ENCODE measurements around the gene TADA2A. TPM values are rescaled to one million over a fixed set of nuclear protein-coding genes. Genes with fewer than 3 reads are reported as not detected.

The TADA2A gene
- polyA plus RNA-seq, 2 of the 4 experiments (the other 2 are of a cell fraction): 9.9 to 27.1 TPM

GRCh38 chr17:37465069-37465616, 58.5 kb downstream of the TADA2A start (continued):
- TF ChIP-seq CTCF (IDR thresholded peaks at IDR 0.05): no peak

GRCh38 chr17:37466471-37466870, 59.8 kb downstream of the TADA2A start:
- DNase-seq (ENCODE audit: low read depth in 1 of 2, low spot score in 1 of 2) (no peak), FAIRE-seq (no peak), ATAC-seq (no peak)
- ChIA-PET CTCF (interaction anchor here (0.7 to 2.0 kb wide), 5 partner anchors 16 to 93 kb away, joined by 3 to 7 read pairs (median 3); no protein-coding TSS in a partner anchor), POLR2A (no interaction called here)
- H3K27ac ChIP-seq: no peak overlapping the region
- H3K9me3 ChIP-seq: no peaks in the 10 kb centered on the region
- no peaks in the 10 kb centered on the region for H3K4me1 ChIP-seq
- TF ChIP-seq USF2 (IDR thresholded peaks at IDR 0.05) (no peak), ZFP36 (IDR thresholded peaks at IDR 0.05; ENCODE audit: borderline replicate concordance, partially characterized antibody) (no peak), POLR2A (IDR thresholded peaks at IDR 0.05; ENCODE audit: low read length) (no peak), JUN (IDR thresholded peaks at IDR 0.05) (no peak), RCOR1 (IDR thresholded peaks at IDR 0.05; ENCODE audit: low read depth, low read length) (no peak), NFE2L2 (conservative IDR thresholded peaks at IDR 0.05; ENCODE audit: low read length) (no peak)
- no peak overlapping the region for H3K4me3 ChIP-seq
- H3K4me2 ChIP-seq: no peak overlapping the region
- WGBS (ENCODE audit: missing lambda C conversion rate): 55% methylated on average over 1 of the region's 1 CpG

- POLR2A ChIA-PET: no interaction called here
- no peak for FAIRE-seq
- Histone ChIP-seq H3K4me3 (no peak overlapping the region), H3K27ac (no peak overlapping the region), H3K4me1 (no peaks in the 10 kb centered on the region), H3K4me2 (no peak overlapping the region), H3K9me3 (no peaks in the 10 kb centered on the region)
- DNase-seq (ENCODE audit: low read depth in 1 of 2, low spot score in 1 of 2): no peak
- CTCF ChIA-PET: interaction anchor here (0.8 to 1.6 kb wide), 3 partner anchors 12 to 47 kb away, joined by 3 to 4 read pairs (median 3); no protein-coding TSS in a partner anchor
- ATAC-seq: no peak
- TF ChIP-seq NFE2L2 (conservative IDR thresholded peaks at IDR 0.05; ENCODE audit: low read length): no peak
- TF ChIP-seq GATA3 (IDR thresholded peaks at IDR 0.05; ENCODE audit: borderline replicate concordance): no peak
- no peak for TF ChIP-seq CBX8 (IDR thresholded peaks at IDR 0.05)
- TF ChIP-seq RAD21 (conservative IDR thresholded peaks at IDR 0.05 in 1 of 2, IDR thresholded peaks at IDR 0.05 in 1 of 2): no peak
- no peak for TF ChIP-seq FOSB (CRISPR knock-in tag; IDR thresholded peaks at IDR 0.05)
- TF ChIP-seq TFCP2L1 (CRISPR knock-in tag; IDR thresholded peaks at IDR 0.05): no peak
- TF ChIP-seq CTCF (IDR thresholded peaks at IDR 0.05): no peak
- no peak for TF ChIP-seq RNF2 (IDR thresholded peaks at IDR 0.05; ENCODE audit: borderline replicate concordance, low read depth)
- TF ChIP-seq KDM1A (IDR thresholded peaks at IDR 0.05; ENCODE audit: low read depth): no peak
- TF ChIP-seq ZSCAN20 (CRISPR knock-in tag; IDR thresholded peaks at IDR 0.05): no peak
- WGBS (ENCODE audit: missing lambda C conversion rate): 95% methylated on average over 7 of the region's 7 CpGs
These were observed 63.5 kb downstream of the TADA2A start for GRCh38 chr17:37470181-37470580.

GRCh38 chr17:37475731-37476420, 69.2 kb downstream of the TADA2A start:
- CTCF ChIA-PET: interaction anchor here (1.0 kb wide), 1 partner anchor 95 kb away, joined by 3 read pairs; no protein-coding TSS in a partner anchor
- Histone ChIP-seq H3K27ac (peak overlapping the region in 1 of 2 experiments; percentile 29; a peak in 2 of 6 replicates), H3K4me3 (no peak overlapping the region), H3K9me3 (no peaks in the 10 kb centered on the region), H3K4me1 (peaks cover 14% of the 10 kb centered on the region), H3K4me2 (peak overlapping the region; percentile 19; the same call in 1 of the 3 replicates)
- FAIRE-seq (no peak), ATAC-seq (no peak; a peak in 1 of 6 replicates), DNase-seq (ENCODE audit: low read depth in 1 of 2, low spot score in 1 of 2) (no peak)
- TF ChIP-seq JUNB (IDR thresholded peaks at IDR 0.05) (no peak), RFX5 (IDR thresholded peaks at IDR 0.05) (no peak), SMC3 (IDR thresholded peaks at IDR 0.05) (no peak), RARB (CRISPR knock-in tag; IDR thresholded peaks at IDR 0.05) (no peak), CTCF (IDR thresholded peaks at IDR 0.05) (no peak), HOXB13 (CRISPR knock-in tag; IDR thresholded peaks at IDR 0.05; ENCODE audit: low read depth) (no peak), ZC3H11A (IDR thresholded peaks at IDR 0.05) (no peak), GATA3 (IDR thresholded peaks at IDR 0.05; ENCODE audit: borderline replicate concordance) (no peak), MYC (IDR thresholded peaks at IDR 0.05; ENCODE audit: borderline replicate concordance, low read length) (no peak), RNF2 (IDR thresholded peaks at IDR 0.05; ENCODE audit: borderline replicate concordance, low read depth) (no peak)
- 95% methylated on average over 1 of the region's 1 CpG for WGBS (ENCODE audit: missing lambda C conversion rate)
- POLR2A ChIA-PET: no interaction called here
